Testis (tissue), 3 donors: ENCODE results near the gene CDH23. TPM values are rescaled to one million over a fixed set of nuclear protein-coding genes. Genes with fewer than 3 reads are reported as not detected.

Source experiments
- DNase-seq: peaks from one replicate; pipeline ENCODE4 v3.0.0-alpha.2; 2019
- H3K27ac ChIP-seq, 2 donors: fragments of 200-600 bp; sonication (generic); one replicate each; pipeline ENCODE4 v1.5.1; 2019
- H3K27me3 ChIP-seq: fragments of 200-600 bp; sonication (generic); one replicate; pipeline ENCODE4 v1.5.1; 2019
- H3K36me3 ChIP-seq: fragments of 200-600 bp; sonication (generic); one replicate; pipeline ENCODE4 v1.5.1; 2017; ENCODE audit warnings: low read depth; ENCODE audit errors: missing control alignments
- H3K4me1 ChIP-seq: fragments of 200-600 bp; sonication (generic); one replicate; pipeline ENCODE4 v1.5.1; 2019
- H3K4me3 ChIP-seq, 2 donors: fragments of 200-600 bp; sonication (generic); one replicate each; pipeline ENCODE4 v1.5.1; 2017 to 2019
- H3K9me3 ChIP-seq: fragments of 200-600 bp; sonication (generic); one replicate; pipeline ENCODE4 v1.5.1; 2017
- CTCF ChIP-seq, 3 experiments: fragments of 450-650 bp in 2 of 3; fragments of 200-600 bp in 1 of 3; sonication (generic) in 1 of 3; IDR thresholded peaks; one replicate each; pipeline ENCODE4 v1.5.1; 2016 to 2019; ENCODE audit warnings: antibody characterized with exemption in 3 of 3, mild to moderate bottlenecking in 2 of 3, moderate library complexity in 1 of 3
- POLR2A ChIP-seq: fragments of 450-650 bp; IDR thresholded peaks from one replicate; pipeline ENCODE4 v1.6.1; 2017; ENCODE audit warnings: antibody characterized with exemption, mild to moderate bottlenecking, moderate library complexity
- WGBS, 2 donors: methylation state at CpG; one replicate each; pipeline ENCODE4 v1.1.5; 2018; 5-methylcytosine and 5-hydroxymethylcytosine counted together
- intact Hi-C: fragments of 100-400 bp; cut with DNase I; formaldehyde crosslinking; loops from one replicate; pipeline ENCODE4 v1.15.1; 2023; ENCODE audit warnings: low total_unique reads
- polyA plus RNA-seq: library from polyadenylated mRNA; stranded (reverse); fragments of 350-450 nt; fragmentation: Illumina TruSeq; extraction: RNeasy Lipid Tissue Mini Kit (QIAGEN cat#74804); gene quantifications from one replicate; pipeline ENCODE4 v1.2.3, GENCODE V29; 2014; ENCODE audit warnings: low read depth, low replicate concordance; ENCODE audit not compliant: insufficient read depth
- total RNA-seq, 2 donors: library from RNA; depleted of rRNA; stranded (reverse); fragments of >200 nt; gene quantifications; one replicate each; pipeline ENCODE4 v1.2.3, GENCODE V29; 2016

CDH23 gene
- total and polyA plus RNA-seq, 3 donors from 2014 or later, result 29.8 to 125 (median 81.7) TPM

GRCh38 chr10:71627956-71628355 is 231.2 kb downstream of the CDH23 start:
- WGBS, 2 donors, result 89 to 90% methylated on average over 6 to 7 of the region's 7 CpGs
- intact Hi-C loops, result no loop called here
- H3K27ac ChIP-seq, result no peak overlapping the region
- peaks cover 10% of the 10 kb centered on the region for H3K4me1 ChIP-seq
- no peak overlapping the region for H3K4me3 ChIP-seq
- no peaks in the 10 kb centered on the region for H3K27me3 ChIP-seq
- no peak for DNase-seq
- no peak for TF ChIP-seq POLR2A
- no peak for TF ChIP-seq CTCF (IDR thresholded peaks at IDR 0.05)
- no peaks in the 10 kb centered on the region for H3K36me3 ChIP-seq
- no peaks in the 10 kb centered on the region for H3K9me3 ChIP-seq

GRCh38 chr10:71629131-71629530 is 232.4 kb downstream of the CDH23 start:
- WGBS, 2 donors, result 80 to 90% methylated on average over 4 of the region's 4 CpGs
- Histone ChIP-seq H3K4me3 (no peak overlapping the region), H3K36me3 (no peaks in the 10 kb centered on the region), H3K27me3 (no peaks in the 10 kb centered on the region), H3K9me3 (no peaks in the 10 kb centered on the region), H3K4me1 (peaks cover 4% of the 10 kb centered on the region), H3K27ac (no peak overlapping the region)
- TF ChIP-seq POLR2A (no peak), CTCF (IDR thresholded peaks at IDR 0.05) (no peak)
- intact Hi-C loops, result no loop called here
- no peak for DNase-seq

GRCh38 chr10:71630168-71630567 is 233.4 kb downstream of the CDH23 start:
- no peak for TF ChIP-seq CTCF (IDR thresholded peaks at IDR 0.05)
- no peak for TF ChIP-seq POLR2A
- H3K9me3 ChIP-seq, result no peaks in the 10 kb centered on the region
- H3K27ac ChIP-seq, result no peak overlapping the region
- peaks cover 4% of the 10 kb centered on the region for H3K4me1 ChIP-seq
- H3K4me3 ChIP-seq, result no peak overlapping the region
- intact Hi-C loops, result no loop called here
- no peaks in the 10 kb centered on the region for H3K27me3 ChIP-seq
- no peak for DNase-seq
- no peaks in the 10 kb centered on the region for H3K36me3 ChIP-seq
- WGBS, 2 donors, result 95 to 97% methylated on average over 5 of the region's 5 CpGs

GRCh38 chr10:71631007-71631861 is 234.5 kb downstream of the CDH23 start:
- Histone ChIP-seq H3K27me3 (no peaks in the 10 kb centered on the region), H3K4me1 (peaks cover 4% of the 10 kb centered on the region), H3K4me3 (no peak overlapping the region), H3K27ac (no peak overlapping the region), H3K36me3 (no peaks in the 10 kb centered on the region), H3K9me3 (no peaks in the 10 kb centered on the region)
- no peak for TF ChIP-seq POLR2A
- TF ChIP-seq CTCF (IDR thresholded peaks at IDR 0.05), result no peak
- 83 to 87% methylated on average over 5 to 6 of the region's 6 CpGs for WGBS, 2 donors
- DNase-seq, result no peak
- intact Hi-C loops, result no loop called here
